Measurements from ENCODE around the gene SEMA4A.
"Not testable (repeated sequence)": the region's sequence is repeated elsewhere in the genome, so short reads cannot be mapped to it uniquely, and the experiment has no call there.

Gene SEMA4A

GRCh38 chr1:156214024-156214748 is 60.8 kb downstream of the SEMA4A start:
- Histone ChIP-seq H3K4me2 (ENCODE audit: low read depth, low read length, poor library complexity, severe bottlenecking) (peak overlapping the region; percentile 89), H3K79me2 (ENCODE audit: insufficient read depth, low read length) (peaks cover 26% of the 10 kb centered on the region), H3K4me3 (ENCODE audit: low read length, poor library complexity, severe bottlenecking) (peak overlapping the region; percentile 98)

GRCh38 chr1:156216361-156217086 is 63.1 kb downstream of the SEMA4A start:
- H4K20me1 ChIP-seq (ENCODE audit: insufficient read depth, low read length, poor library complexity, severe bottlenecking); H2AFZ ChIP-seq (ENCODE audit: low read length); H3K9me2 ChIP-seq (replicated peaks; ENCODE audit: low read depth, low read length); H3K9ac ChIP-seq (ENCODE audit: low read depth, low read length, poor library complexity, severe bottlenecking); H3F3A ChIP-seq (ENCODE audit: low read depth); H3K27me3 ChIP-seq (ENCODE audit: insufficient read depth, low read length, poor library complexity, severe bottlenecking); H3K36me3 ChIP-seq (ENCODE audit: insufficient read depth, low read length); H3K9me3 ChIP-seq (ENCODE audit: insufficient read depth, low read depth, low read length); H3K4me2 ChIP-seq (ENCODE audit: low read depth, low read length, poor library complexity, severe bottlenecking); H3K4me3 ChIP-seq (ENCODE audit: low read length, poor library complexity, severe bottlenecking): not testable (repeated sequence)
- Histone ChIP-seq H3K79me2 (ENCODE audit: insufficient read depth, low read length) (peaks cover 30% of the 10 kb centered on the region), H3K4me1 (ENCODE audit: insufficient read depth, low read length, poor library complexity, severe bottlenecking) (peaks cover 20% of the 10 kb centered on the region)

More at GRCh38 chr1:156214024-156214748, 60.8 kb downstream of the SEMA4A start:
- Histone ChIP-seq H3K4me1 (ENCODE audit: insufficient read depth, low read length, poor library complexity, severe bottlenecking) (peaks cover 20% of the 10 kb centered on the region), H3K9ac (ENCODE audit: low read depth, low read length, poor library complexity, severe bottlenecking) (peak overlapping the region; percentile 95), H4K20me1 (ENCODE audit: insufficient read depth, low read length, poor library complexity, severe bottlenecking) (no peaks in the 10 kb centered on the region), H3K9me3 (ENCODE audit: insufficient read depth, low read depth, low read length) (no peaks in the 10 kb centered on the region), H3K36me3 (ENCODE audit: insufficient read depth, low read length) (peaks cover 14% of the 10 kb centered on the region; the same call in 1 of the 2 replicates), H2AFZ (ENCODE audit: low read length) (no peak overlapping the region), H3F3A (ENCODE audit: low read depth) (0 out of 2 replicates have a peak, but pooled peaks cover 3% of the 10 kb centered on the region), H3K27me3 (ENCODE audit: insufficient read depth, low read length, poor library complexity, severe bottlenecking) (no peaks in the 10 kb centered on the region), H3K9me2 (replicated peaks; ENCODE audit: low read depth, low read length) (no peaks in the 10 kb centered on the region)
- no peak for TF ChIP-seq CTCF (conservative IDR thresholded peaks at IDR 0.05; ENCODE audit: low read length)
- TF ChIP-seq EZH2phosphoT487 (IDR thresholded peaks at IDR 0.05; ENCODE audit: borderline replicate concordance): no peak

- no peak for TF ChIP-seq EZH2phosphoT487 (IDR thresholded peaks at IDR 0.05; ENCODE audit: borderline replicate concordance)
- TF ChIP-seq CTCF (conservative IDR thresholded peaks at IDR 0.05; ENCODE audit: low read length): no peak
- peaks cover 14% of the 10 kb centered on the region for H3K4me1 ChIP-seq (ENCODE audit: insufficient read depth, low read length, poor library complexity, severe bottlenecking)
- H3K9me3 ChIP-seq (ENCODE audit: insufficient read depth, low read depth, low read length): no peaks in the 10 kb centered on the region
- H3K4me2 ChIP-seq (ENCODE audit: low read depth, low read length, poor library complexity, severe bottlenecking): peak overlapping the region; percentile 29
- peaks cover 11% of the 10 kb centered on the region; the same call in 1 of the 2 replicates for H3K36me3 ChIP-seq (ENCODE audit: insufficient read depth, low read length)
- peaks cover 30% of the 10 kb centered on the region for H3K79me2 ChIP-seq (ENCODE audit: insufficient read depth, low read length)
- no peaks in the 10 kb centered on the region for H3K9me2 ChIP-seq (replicated peaks; ENCODE audit: low read depth, low read length)
- no peak overlapping the region for H3K4me3 ChIP-seq (ENCODE audit: low read length, poor library complexity, severe bottlenecking)
- H4K20me1 ChIP-seq (ENCODE audit: insufficient read depth, low read length, poor library complexity, severe bottlenecking): no peaks in the 10 kb centered on the region
- no peak overlapping the region for H3K9ac ChIP-seq (ENCODE audit: low read depth, low read length, poor library complexity, severe bottlenecking)
- H2AFZ ChIP-seq (ENCODE audit: low read length): no peak overlapping the region
- H3F3A ChIP-seq (ENCODE audit: low read depth): 0 out of 2 replicates have a peak, but pooled peaks cover 3% of the 10 kb centered on the region
- no peaks in the 10 kb centered on the region for H3K27me3 ChIP-seq (ENCODE audit: insufficient read depth, low read length, poor library complexity, severe bottlenecking)
Observed at GRCh38 chr1:156217871-156218270, 64.5 kb downstream of the SEMA4A start.

Data from Loucy (cell line).